ENCODE measurements around the gene NCR1.

DNA sequence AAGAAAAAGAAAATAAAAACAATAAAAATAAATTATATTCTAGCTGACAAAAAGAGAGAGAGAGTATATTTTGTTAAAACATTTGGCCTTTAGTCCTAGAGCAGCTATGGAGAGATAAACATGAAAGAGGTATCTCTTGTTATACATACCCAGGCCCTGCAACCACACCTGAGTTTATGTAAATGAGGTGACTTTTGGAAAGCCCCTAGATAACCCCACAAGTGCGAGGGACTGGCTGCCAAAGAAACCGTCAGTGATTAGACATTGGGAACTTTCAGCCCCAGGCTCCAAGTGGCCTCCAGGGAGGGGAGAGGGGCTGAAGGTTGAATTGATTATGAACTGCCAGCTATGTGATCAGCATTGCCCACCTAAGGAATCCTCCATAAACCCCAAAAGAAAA is 43.5 kb downstream of the NCR1 start:
- TF ChIP-seq POLR2AphosphoS5 (IDR thresholded peaks at IDR 0.05; ENCODE audit: low read depth, low read length), result no peak
- TF ChIP-seq, protein P1, sequence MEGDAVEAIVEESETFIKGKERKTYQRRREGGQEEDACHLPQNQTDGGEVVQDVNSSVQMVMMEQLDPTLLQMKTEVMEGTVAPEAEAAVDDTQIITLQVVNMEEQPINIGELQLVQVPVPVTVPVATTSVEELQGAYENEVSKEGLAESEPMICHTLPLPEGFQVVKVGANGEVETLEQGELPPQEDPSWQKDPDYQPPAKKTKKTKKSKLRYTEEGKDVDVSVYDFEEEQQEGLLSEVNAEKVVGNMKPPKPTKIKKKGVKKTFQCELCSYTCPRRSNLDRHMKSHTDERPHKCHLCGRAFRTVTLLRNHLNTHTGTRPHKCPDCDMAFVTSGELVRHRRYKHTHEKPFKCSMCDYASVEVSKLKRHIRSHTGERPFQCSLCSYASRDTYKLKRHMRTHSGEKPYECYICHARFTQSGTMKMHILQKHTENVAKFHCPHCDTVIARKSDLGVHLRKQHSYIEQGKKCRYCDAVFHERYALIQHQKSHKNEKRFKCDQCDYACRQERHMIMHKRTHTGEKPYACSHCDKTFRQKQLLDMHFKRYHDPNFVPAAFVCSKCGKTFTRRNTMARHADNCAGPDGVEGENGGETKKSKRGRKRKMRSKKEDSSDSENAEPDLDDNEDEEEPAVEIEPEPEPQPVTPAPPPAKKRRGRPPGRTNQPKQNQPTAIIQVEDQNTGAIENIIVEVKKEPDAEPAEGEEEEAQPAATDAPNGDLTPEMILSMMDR (IDR thresholded peaks at IDR 0.05; ENCODE audit: control extremely low read depth in 1 of 3, insufficient read depth in 1 of 3, low read depth in 1 of 3, low read length in 3 of 3), result no peak
- no peak for TF ChIP-seq RFX5 (IDR thresholded peaks at IDR 0.05; ENCODE audit: borderline replicate concordance, low read depth, low read length)

Data from H1 (cell line).